Lower leg skin (tissue), 3 donors: ENCODE measurements around the gene CCDC92.

ENCODE experiments used
- CTCF ChIP-seq, 3 donors: fragments of 450-650 bp; IDR thresholded peaks; one replicate each; pipeline ENCODE4 v1.5.1; 2016; ENCODE audit warnings: antibody characterized with exemption in 3 of 3, mild to moderate bottlenecking in 3 of 3, moderate library complexity in 2 of 3
- POLR2A ChIP-seq, 2 donors: fragments of 450-650 bp; IDR thresholded peaks; one replicate each; pipeline ENCODE4 v1.6.1; 2016 to 2017; ENCODE audit warnings: antibody characterized with exemption in 2 of 2, mild to moderate bottlenecking in 1 of 2, moderate library complexity in 1 of 2

GRCh38 chr12:123910761-123911193 lies 61.9 kb downstream of the CCDC92 start:
- no peak for TF ChIP-seq POLR2A (IDR thresholded peaks at IDR 0.05)
- TF ChIP-seq CTCF (IDR thresholded peaks at IDR 0.05) = no peak
